Measurements from ENCODE around the gene SORCS1.

- TF ChIP-seq CTCF (IDR thresholded peaks at IDR 0.05) (no peak), POLR2A (IDR thresholded peaks at IDR 0.05) (no peak)
Measured at GRCh38 chr10:106660550-106660949, 504.0 kb downstream of the SORCS1 start.
